Measurements from ENCODE around the gene CIBAR2.

CIBAR2 gene

GRCh38 chr16:85148931-85149330, 36.7 kb upstream of the CIBAR2 start:
- DNase-seq (ENCODE audit: low read depth in 1 of 2, low spot score in 1 of 2) = no peak
- TF ChIP-seq SPI1 (IDR thresholded peaks at IDR 0.05; ENCODE audit: borderline replicate concordance, low read depth) (no peak), POLR2AphosphoS5 (IDR thresholded peaks at IDR 0.05; ENCODE audit: low read depth) (no peak), REST (IDR thresholded peaks at IDR 0.05; ENCODE audit: insufficient replicate concordance, low read depth) (no peak), GABPA (IDR thresholded peaks at IDR 0.05; ENCODE audit: low read depth) (no peak), CTCF (IDR thresholded peaks at IDR 0.05; ENCODE audit: insufficient read depth, low read length) (no peak)
- peaks cover 9% of the 10 kb centered on the region for H3K27me3 ChIP-seq (ENCODE audit: insufficient read depth, poor library complexity, severe bottlenecking)
- no peak overlapping the region for H3K4me3 ChIP-seq (replicated peaks; ENCODE audit: insufficient read depth, low read length)
- no peak overlapping the region for H3K27ac ChIP-seq (replicated peaks)

GRCh38 chr16:85146922-85147651, 34.8 kb upstream of the CIBAR2 start:
- H3K27me3 ChIP-seq (ENCODE audit: insufficient read depth, poor library complexity, severe bottlenecking) = peaks cover 12% of the 10 kb centered on the region
- H3K27ac ChIP-seq (replicated peaks) = no peak overlapping the region
- no peak for TF ChIP-seq POLR2AphosphoS5 (IDR thresholded peaks at IDR 0.05; ENCODE audit: low read depth)
- TF ChIP-seq CTCF (IDR thresholded peaks at IDR 0.05; ENCODE audit: insufficient read depth, low read length) = no peak
- no peak for TF ChIP-seq GABPA (IDR thresholded peaks at IDR 0.05; ENCODE audit: low read depth)
- TF ChIP-seq SPI1 (IDR thresholded peaks at IDR 0.05; ENCODE audit: borderline replicate concordance, low read depth) = no peak
- no peak for TF ChIP-seq REST (IDR thresholded peaks at IDR 0.05; ENCODE audit: insufficient replicate concordance, low read depth)
- DNase-seq (ENCODE audit: low read depth in 1 of 2, low spot score in 1 of 2) = no peak
- no peak overlapping the region for H3K4me3 ChIP-seq (replicated peaks; ENCODE audit: insufficient read depth, low read length)

GRCh38 chr16:85146532-85146797, 34.2 kb upstream of the CIBAR2 start:
- Histone ChIP-seq H3K4me3 (replicated peaks; ENCODE audit: insufficient read depth, low read length) (no peak overlapping the region), H3K27ac (replicated peaks) (no peak overlapping the region), H3K27me3 (ENCODE audit: insufficient read depth, poor library complexity, severe bottlenecking) (peaks cover 13% of the 10 kb centered on the region)
- TF ChIP-seq GABPA (IDR thresholded peaks at IDR 0.05; ENCODE audit: low read depth) (no peak), CTCF (IDR thresholded peaks at IDR 0.05; ENCODE audit: insufficient read depth, low read length) (no peak), POLR2AphosphoS5 (IDR thresholded peaks at IDR 0.05; ENCODE audit: low read depth) (no peak), REST (IDR thresholded peaks at IDR 0.05; ENCODE audit: insufficient replicate concordance, low read depth) (no peak)
- DNase-seq (ENCODE audit: low read depth in 1 of 2, low spot score in 1 of 2) = no peak

All from HL-60 (cell line).